Measurements from ENCODE around the gene CRB1. TPM values are rescaled to one million over a fixed set of nuclear protein-coding genes. Genes with fewer than 3 reads are reported as not detected.
"Not testable (repeated sequence)": the region's sequence is repeated elsewhere in the genome, so short reads cannot be mapped to it uniquely, and the experiment has no call there.

Gene CRB1
- total RNA-seq, 1 donor from 2014 or later, result not detected

DNA sequence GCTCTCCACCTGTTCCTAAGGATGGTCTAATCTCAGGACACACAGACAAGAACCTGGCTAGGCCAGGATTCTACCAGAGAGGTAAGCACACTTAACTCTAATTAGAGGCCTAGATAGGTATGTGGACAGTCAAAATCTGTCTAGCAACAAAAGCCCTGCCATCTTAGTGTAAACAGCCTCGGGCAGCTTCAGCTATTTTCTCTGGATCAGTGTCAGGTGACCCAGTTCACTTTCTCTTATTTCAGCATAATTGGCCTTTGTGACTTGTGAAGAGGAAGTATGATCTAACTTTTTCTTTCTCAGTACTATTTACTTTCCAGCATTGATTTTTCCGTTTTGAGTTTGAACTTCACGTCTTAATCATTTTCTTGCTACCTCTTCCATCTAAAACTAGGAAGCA is 217.7 kb downstream of the CRB1 start:
- Histone ChIP-seq H3K27me3 (no peaks in the 10 kb centered on the region), H3K9me3 (no peaks in the 10 kb centered on the region), H3K27ac (no peak overlapping the region), H3K4me3 (no peak overlapping the region), H3K36me3 (no peaks in the 10 kb centered on the region), H3K4me1 (no peaks in the 10 kb centered on the region)
- no peak for TF ChIP-seq CTCF (IDR thresholded peaks at IDR 0.05)
- DNase-seq (ENCODE audit: low spot score in 2 of 2), result no peak
- intact Hi-C loops (cut with DNase I), result no loop called here

- Histone ChIP-seq H3K36me3 (no peaks in the 10 kb centered on the region), H3K27ac (no peak overlapping the region), H3K4me1 (no peaks in the 10 kb centered on the region), H3K4me3 (no peak overlapping the region), H3K27me3 (no peaks in the 10 kb centered on the region), H3K9me3 (no peaks in the 10 kb centered on the region)
- DNase-seq (ENCODE audit: low spot score in 2 of 2), result no peak
- no peak for TF ChIP-seq CTCF (IDR thresholded peaks at IDR 0.05)
- intact Hi-C loops (cut with DNase I), result no loop called here
Observed at GRCh38 chr1:197486946-197487345, 218.9 kb downstream of the CRB1 start.

GRCh38 chr1:197491505-197491904 is 223.5 kb downstream of the CRB1 start:
- H3K27ac ChIP-seq; intact Hi-C loops (cut with DNase I); DNase-seq (ENCODE audit: low spot score in 2 of 2); H3K4me3 ChIP-seq; H3K9me3 ChIP-seq; H3K4me1 ChIP-seq; H3K36me3 ChIP-seq; H3K27me3 ChIP-seq: not testable (repeated sequence)

DNA sequence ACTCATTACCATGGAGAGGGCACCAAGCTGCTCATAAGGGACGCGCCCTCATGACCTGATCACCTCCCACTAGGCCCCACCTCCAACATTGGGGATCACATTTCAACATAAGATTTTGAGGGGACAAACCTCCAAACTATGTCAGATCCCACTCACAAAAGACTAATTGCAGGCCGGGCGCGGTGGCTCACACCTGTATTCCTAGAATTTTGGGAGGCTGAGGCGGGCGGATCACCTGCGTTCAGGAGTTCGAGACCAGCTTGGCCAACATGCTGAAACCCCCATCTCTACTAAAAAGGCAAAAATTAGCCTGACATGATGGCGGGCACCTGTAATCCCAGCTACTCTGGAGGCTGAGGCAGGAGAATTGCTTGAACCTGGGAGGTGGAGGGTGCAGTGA is 228.7 kb downstream of the CRB1 start:
- H3K4me3 ChIP-seq, result no peak overlapping the region
- H3K27me3 ChIP-seq, result no peaks in the 10 kb centered on the region
- DNase-seq (ENCODE audit: low spot score in 2 of 2), result no peak
- H3K36me3 ChIP-seq, result no peaks in the 10 kb centered on the region
- intact Hi-C loops (cut with DNase I), result no loop called here
- no peaks in the 10 kb centered on the region for H3K4me1 ChIP-seq
- H3K9me3 ChIP-seq, result no peaks in the 10 kb centered on the region
- TF ChIP-seq CTCF (IDR thresholded peaks at IDR 0.05), result no peak
- H3K27ac ChIP-seq, result no peak overlapping the region

DNA sequence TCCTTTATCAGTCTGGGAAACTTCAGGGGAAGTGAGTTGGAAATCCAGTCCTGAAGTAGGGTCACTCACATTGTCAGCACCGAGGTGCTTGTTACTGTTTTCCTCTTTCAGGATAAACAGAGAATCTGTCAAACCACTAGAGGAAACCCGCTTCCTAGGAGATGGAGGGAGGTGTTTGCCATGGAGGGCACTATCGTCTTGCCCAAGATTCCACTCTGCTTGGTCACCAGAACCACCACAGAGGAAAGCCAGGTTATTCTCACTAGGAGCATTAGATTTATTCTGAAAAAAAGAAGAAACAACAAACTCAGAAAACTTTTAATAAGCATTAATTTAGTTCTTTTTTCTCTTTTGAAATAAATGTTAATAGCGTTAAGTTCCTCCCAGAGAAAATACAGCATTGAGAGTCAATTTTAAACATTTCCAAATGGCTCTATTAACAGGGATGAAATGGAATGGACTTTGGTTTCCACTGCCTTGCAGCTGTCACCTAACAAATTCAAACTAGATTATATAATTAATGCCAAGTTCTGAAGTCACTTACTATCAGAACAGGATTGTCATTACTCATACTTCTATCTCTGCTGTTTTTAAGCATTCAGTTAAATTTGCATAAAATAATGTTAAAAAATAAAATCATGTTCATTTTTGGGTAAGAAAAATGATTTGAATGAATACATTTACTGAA is 242.8 kb downstream of the CRB1 start:
- peaks cover 0 to 6% of the 10 kb centered on the region in 2 donors for H3K36me3 ChIP-seq
- intact Hi-C loops (cut with DNase I), result no loop called here
- no peaks in the 10 kb centered on the region for H3K4me1 ChIP-seq
- no peak overlapping the region for H3K4me3 ChIP-seq
- no peaks in the 10 kb centered on the region for H3K27me3 ChIP-seq
- no peak for TF ChIP-seq CTCF (IDR thresholded peaks at IDR 0.05)
- no peaks in the 10 kb centered on the region for H3K9me3 ChIP-seq
- no peak overlapping the region for H3K27ac ChIP-seq
- DNase-seq (ENCODE audit: low spot score in 2 of 2), result no peak

DNA sequence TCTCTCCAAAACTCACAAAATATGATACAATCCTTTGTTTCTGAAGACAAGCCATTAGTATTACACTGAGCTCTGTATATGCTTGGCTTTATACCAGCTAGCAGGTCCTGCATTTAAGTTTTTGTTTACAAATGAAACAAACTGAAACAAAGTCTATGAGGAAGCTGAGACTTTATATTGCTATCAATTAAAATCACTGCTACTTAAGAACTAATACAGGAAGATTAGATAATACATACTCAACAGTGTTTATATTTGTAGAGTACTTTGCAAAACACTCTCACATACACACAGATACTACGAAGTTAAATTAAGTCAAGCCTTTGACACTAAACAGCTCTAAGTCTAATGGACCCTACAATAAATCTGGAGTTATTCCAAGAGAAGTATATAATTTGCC is 247.4 kb downstream of the CRB1 start:
- H3K4me3 ChIP-seq, result no peak overlapping the region
- no peaks in the 10 kb centered on the region for H3K27me3 ChIP-seq
- intact Hi-C loops (cut with DNase I), result no loop called here
- no peak for TF ChIP-seq CTCF (IDR thresholded peaks at IDR 0.05)
- no peak for DNase-seq (ENCODE audit: low spot score in 2 of 2)
- peaks cover 0 to 3% of the 10 kb centered on the region in 2 donors for H3K36me3 ChIP-seq
- H3K4me1 ChIP-seq, result no peaks in the 10 kb centered on the region
- no peak overlapping the region for H3K27ac ChIP-seq
- H3K9me3 ChIP-seq, result no peaks in the 10 kb centered on the region
